H1 (cell line): ENCODE measurements around the gene MOV10L1. TPM values are rescaled to one million over a fixed set of nuclear protein-coding genes. Genes with fewer than 3 reads are reported as not detected.

Experiments
- CTCF ChIA-PET: fragments of 300-600 bp; sonication (Branson Sonifier 250); formaldehyde crosslinking; loops from one replicate; lab custom pipeline; 2021; ENCODE audit not compliant: partially characterized antibody; lab: Charles Lee
- POLR2A ChIA-PET: fragments of 300-600 bp; sonication (Branson Sonifier 250); formaldehyde crosslinking; loops from one replicate; lab custom pipeline; 2021; ENCODE audit warnings: inconsistent platforms; ENCODE audit not compliant: partially characterized antibody; lab: Charles Lee
- DNase-seq, 2 experiments: peaks; one replicate each; pipeline versions ENCODE4 v3.0.0 to v3.0.0-alpha.2; 2010 to 2022; ENCODE audit warnings: low spot score in 2 of 2, low read depth in 1 of 2, mixed read lengths in 1 of 2
- FAIRE-seq: peaks from 2 replicates; lab custom pipeline; 2011; peaks lifted over from hg19 to GRCh38; lab: Jason Lieb, UNC
- H2AFZ ChIP-seq: 2 replicates; pipeline ENCODE4 v1.8.1; 2012; ENCODE audit warnings: low read length, inconsistent platforms
- H2AK5ac ChIP-seq: 2 replicates; pipeline ENCODE4 v1.6.1; 2013; ENCODE audit warnings: low read depth, low read length
- H2BK120ac ChIP-seq: replicated peaks from 2 replicates; pipeline ENCODE3; 2013; ENCODE audit warnings: low read depth, low read length, inconsistent platforms
- H2BK12ac ChIP-seq: 2 replicates; pipeline ENCODE4 v1.6.1; 2013; ENCODE audit warnings: low read depth, low read length
- H2BK15ac ChIP-seq: 2 replicates; pipeline ENCODE4 v1.6.1; 2013; ENCODE audit warnings: low read length
- H2BK20ac ChIP-seq: 2 replicates; pipeline ENCODE4 v1.6.1; 2013; ENCODE audit warnings: low read length
- H2BK5ac ChIP-seq: 2 replicates; pipeline ENCODE4 v1.6.1; 2013; ENCODE audit warnings: low read depth, low read length
- H3K14ac ChIP-seq: 2 replicates; pipeline ENCODE4 v1.6.1; 2013; ENCODE audit warnings: inconsistent platforms; ENCODE audit not compliant: insufficient read length
- H3K18ac ChIP-seq: 2 replicates; pipeline ENCODE4 v1.6.1; 2013; ENCODE audit warnings: low read length; ENCODE audit errors: extremely low read depth
- H3K23ac ChIP-seq: 2 replicates; pipeline ENCODE4 v1.6.1; 2013; ENCODE audit warnings: inconsistent platforms; ENCODE audit not compliant: insufficient read length
- H3K23me2 ChIP-seq: 2 replicates; pipeline ENCODE4 v1.6.1; 2013; ENCODE audit warnings: low read depth, low read length
- H3K27ac ChIP-seq: 2 replicates; pipeline ENCODE4 v1.6.1; 2011; ENCODE audit warnings: low read depth, low read length, inconsistent platforms
- H3K27me3 ChIP-seq, 4 experiments: replicated peaks in 1 of 4; 1 replicate in 1 of 4; 2 replicates in 3 of 4; pipeline versions ENCODE4 v1.6.1 to v1.8.1; 2011 to 2013; ENCODE audit warnings: low read length in 3 of 4, mild to moderate bottlenecking in 3 of 4, inconsistent platforms in 2 of 4, mixed read lengths in 2 of 4, moderate library complexity in 1 of 4; ENCODE audit not compliant: control insufficient read depth in 3 of 4, insufficient read depth in 3 of 4; ENCODE audit errors: extremely low read depth in 1 of 4
- H3K36me3 ChIP-seq, 4 experiments: 2 replicates each; pipeline versions ENCODE4 v1.6.1 to v1.8.1; 2011 to 2013; ENCODE audit warnings: mild to moderate bottlenecking in 4 of 4, low read length in 3 of 4, moderate library complexity in 2 of 4, control low read depth in 1 of 4, inconsistent platforms in 1 of 4; ENCODE audit not compliant: insufficient read depth in 4 of 4, control insufficient read depth in 2 of 4
- H3K4ac ChIP-seq: replicated peaks from 2 replicates; pipeline ENCODE3; 2013; ENCODE audit warnings: low read length, low read depth, mixed read lengths, inconsistent platforms; ENCODE audit not compliant: insufficient read length
- H3K4me1 ChIP-seq, 4 experiments: replicated peaks in 1 of 4; 1 replicate in 1 of 4; 2 replicates in 3 of 4; pipeline versions ENCODE4 v1.6.1 to v1.8.1; 2011 to 2013; ENCODE audit warnings: low read length in 3 of 4, inconsistent platforms in 2 of 4, mixed read lengths in 1 of 4; ENCODE audit not compliant: insufficient read depth in 4 of 4, control insufficient read depth in 3 of 4
- H3K4me2 ChIP-seq, 2 experiments: 2 replicates each; pipeline versions ENCODE4 v1.6.1 to v1.8.1; 2011 to 2013; ENCODE audit warnings: low read depth in 2 of 2, low read length in 2 of 2, control low read depth in 1 of 2, inconsistent platforms in 1 of 2, mild to moderate bottlenecking in 1 of 2; ENCODE audit not compliant: insufficient read depth in 1 of 2
- H3K4me3 ChIP-seq, 4 experiments: fragments of 200-600, 300-600 bp in 1 of 4; sonication (generic), shearing (Covaris generic), sonication (Bioruptor Twin) in 1 of 4; 2 replicates each; pipeline versions ENCODE4 v1.5.1 to v1.8.1; 2011 to 2016; ENCODE audit warnings: low read length in 4 of 4, low read depth in 3 of 4, control low read depth in 2 of 4, inconsistent platforms in 2 of 4, mild to moderate bottlenecking in 2 of 4, mixed read lengths in 1 of 4, moderate library complexity in 1 of 4; ENCODE audit not compliant: insufficient read depth in 2 of 4; ENCODE audit errors: extremely low read depth in 1 of 4
- H3K56ac ChIP-seq: replicated peaks from 2 replicates; pipeline ENCODE3; 2013; ENCODE audit warnings: low read depth, mild to moderate bottlenecking, mixed read lengths, low read length, inconsistent platforms; ENCODE audit not compliant: insufficient read length
- H3K79me1 ChIP-seq: 2 replicates; pipeline ENCODE4 v1.6.1; 2013; ENCODE audit warnings: low read depth, low read length, control low read depth
- H3K79me2 ChIP-seq, 2 experiments: 2 replicates each; pipeline versions ENCODE4 v1.6.1 to v1.8.1; 2012 to 2013; ENCODE audit warnings: low read length in 2 of 2, mild to moderate bottlenecking in 2 of 2, inconsistent platforms in 1 of 2; ENCODE audit not compliant: insufficient read depth in 2 of 2, control insufficient read depth in 1 of 2
- H3K9ac ChIP-seq, 4 experiments: replicated peaks in 1 of 4; 1 replicate in 1 of 4; 2 replicates in 3 of 4; pipeline versions ENCODE4 v1.6.1 to v1.8.1; 2011 to 2013; ENCODE audit warnings: low read depth in 3 of 4, low read length in 3 of 4, control low read depth in 2 of 4, mild to moderate bottlenecking in 2 of 4, moderate library complexity in 2 of 4, inconsistent platforms in 1 of 4; ENCODE audit errors: extremely low read depth in 1 of 4
- H3K9me3 ChIP-seq, 2 experiments: 2 replicates each; pipeline versions ENCODE4 v1.6.1 to v1.8.1; 2012 to 2013; ENCODE audit warnings: mild to moderate bottlenecking in 2 of 2, moderate library complexity in 2 of 2, control low read depth in 1 of 2, inconsistent platforms in 1 of 2, low read depth in 1 of 2, low read length in 1 of 2, mixed read lengths in 1 of 2; ENCODE audit not compliant: insufficient read depth in 2 of 2
- H4K20me1 ChIP-seq, 2 experiments: replicated peaks in 1 of 2; 2 replicates each; pipeline versions ENCODE3 to v1.8.1; 2011 to 2013; ENCODE audit warnings: inconsistent platforms in 2 of 2, low read length in 2 of 2, mild to moderate bottlenecking in 1 of 2; ENCODE audit not compliant: insufficient read depth in 2 of 2, control insufficient read depth in 1 of 2
- H4K5ac ChIP-seq: 2 replicates; pipeline ENCODE4 v1.6.1; 2013; ENCODE audit warnings: low read length, low read depth, mixed read lengths, inconsistent platforms; ENCODE audit not compliant: insufficient read length
- H4K8ac ChIP-seq: 2 replicates; pipeline ENCODE4 v1.8.0; 2013; ENCODE audit warnings: mild to moderate bottlenecking, moderate library complexity, low read length, inconsistent platforms; ENCODE audit not compliant: insufficient read depth; ENCODE audit errors: extremely low read depth
- H4K91ac ChIP-seq: replicated peaks from 2 replicates; pipeline ENCODE3; 2013; ENCODE audit warnings: low read length, mixed read lengths, inconsistent platforms; ENCODE audit not compliant: insufficient read length
- ASH2L ChIP-seq: fragments of 200-600, 300-600 bp; sonication (generic); IDR thresholded peaks from one replicate; pipeline ENCODE4 v1.7.1; 2017; ENCODE audit warnings: low read length
- CREB1 ChIP-seq: IDR thresholded peaks from 2 replicates; pipeline ENCODE4 v1.6.1; 2012; ENCODE audit warnings: inconsistent platforms
- JUN ChIP-seq: IDR thresholded peaks from 2 replicates; pipeline ENCODE4 v1.6.1; 2011; ENCODE audit warnings: low read depth, mild to moderate bottlenecking, improper control_type of control experiment, low read length
- JUND ChIP-seq: IDR thresholded peaks from 2 replicates; pipeline ENCODE4 v1.6.1; 2011; ENCODE audit warnings: mild to moderate bottlenecking, improper control_type of control experiment, low read length
- SIRT6 ChIP-seq: IDR thresholded peaks from one replicate; pipeline ENCODE4 v1.7.1; 2012; ENCODE audit warnings: low read length, inconsistent platforms
- SP4 ChIP-seq: IDR thresholded peaks from 2 replicates; pipeline ENCODE4 v1.6.1; 2012; ENCODE audit warnings: low read length, inconsistent platforms
- TAF7 ChIP-seq: optimal IDR thresholded peaks from 2 replicates; pipeline ENCODE3; 2011; ENCODE audit warnings: low read depth, mild to moderate bottlenecking, inconsistent platforms, low read length, moderate library complexity, borderline replicate concordance
- TEAD4 ChIP-seq: IDR thresholded peaks from 2 replicates; pipeline ENCODE4 v1.6.1; 2012; ENCODE audit warnings: low read depth, low read length, inconsistent platforms, mixed read lengths
- ZNF274 ChIP-seq: IDR thresholded peaks from 2 replicates; pipeline ENCODE4 v1.7.0; 2012; ENCODE audit warnings: low read length, borderline replicate concordance; ENCODE audit errors: extremely low read depth
- WGBS, 2 experiments: shearing (Covaris generic) in 1 of 2; methylation state at CpG; one replicate each; pipeline versions ENCODE4 v1.1.6 to v1.1.7; 2013 to 2015; ENCODE audit warnings: low lambda C conversion rate in 2 of 2, mixed read lengths in 2 of 2, inconsistent platforms in 1 of 2, low coverage in 1 of 2, missing lambda C conversion rate in 1 of 2; ENCODE audit not compliant: insufficient replicate concordance in 2 of 2, insufficient coverage in 1 of 2, insufficient read length in 1 of 2; ENCODE audit errors: extremely low coverage in 1 of 2, missing lambda C conversion rate in 1 of 2; 5-methylcytosine and 5-hydroxymethylcytosine counted together
- polyA plus RNA-seq, 7 experiments: library from polyadenylated mRNA; depleted of rRNA in 3 of 7; stranded (reverse) in 5 of 7; unstranded in 2 of 7; fragments of >200 nt in 5 of 7; fragments of 200-250 nt in 2 of 7; gene quantifications; 1 replicate in 5 of 7; 2 replicates in 1 of 7; 4 replicates in 1 of 7; pipeline versions ENCODE4 v1.2.1 to v1.2.3, GENCODE V29; 2011 to 2013; ENCODE audit warnings: missing spikeins in 2 of 7, mixed read lengths in 2 of 7
- total RNA-seq: library from RNA; stranded (reverse); fragmentation: NEBNext Ultra II Directional; extraction: Animal tissue kit (Norgen Biotek cat#: 25700); gene quantifications from 2 replicates; pipeline ENCODE4 v1.2.1, GENCODE V29; 2021
- TF ChIP-seq, protein P1 (sequence below), 3 experiments: IDR thresholded peaks; 1 replicate in 2 of 3; 2 replicates in 1 of 3; pipeline versions ENCODE4 v1.5.1 to v1.6.1; 2011; ENCODE audit warnings: low read length in 3 of 3, mild to moderate bottlenecking in 3 of 3, inconsistent platforms in 2 of 3, low read depth in 1 of 3, moderate library complexity in 1 of 3; ENCODE audit not compliant: insufficient read depth in 1 of 3; ENCODE audit errors: control extremely low read depth in 1 of 3

The MOV10L1 gene
- total and polyA plus RNA-seq, 2 of the 8 experiments (the other 6 are each of a cell fraction or from before 2014, with no cell fraction given): 0.32 TPM; not detected in 1

DNA sequence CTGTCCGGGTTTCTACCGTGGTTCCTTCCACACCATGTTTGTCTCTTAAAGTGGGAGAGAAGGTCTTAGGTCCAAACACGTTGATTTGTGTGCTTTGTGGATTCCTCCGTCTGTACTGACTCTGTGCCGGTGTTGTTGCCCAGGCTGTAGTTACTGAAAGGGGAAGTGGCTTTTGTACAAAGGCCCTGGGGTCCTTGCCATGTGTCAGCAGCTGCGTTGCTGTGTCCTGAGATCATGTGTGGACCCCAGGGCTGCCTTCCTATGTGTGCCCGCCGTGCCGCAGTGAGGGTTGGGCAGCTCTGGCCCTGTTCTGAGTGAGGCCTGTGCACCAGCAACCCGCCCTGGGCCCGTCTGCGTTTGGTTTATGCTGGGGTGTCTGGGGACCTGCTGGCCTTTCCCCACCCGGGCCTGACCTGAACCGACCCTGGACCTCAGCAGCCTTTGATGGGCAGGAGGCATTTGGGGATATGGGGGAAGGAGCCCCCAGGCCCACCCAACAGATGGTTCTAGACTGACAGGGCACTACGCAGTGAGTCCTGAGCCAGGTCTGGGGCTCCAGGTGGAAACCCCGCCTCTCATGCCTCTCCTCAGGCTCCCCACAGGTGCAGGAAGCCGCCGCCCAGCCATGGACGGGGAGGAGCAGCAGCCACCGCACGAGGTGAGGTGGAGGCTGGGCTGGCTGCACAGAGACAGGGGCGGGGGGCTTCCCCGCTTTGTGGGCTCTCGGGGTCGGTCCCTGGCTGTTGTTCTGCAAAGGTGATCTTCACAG lies 102.8 kb downstream of the MOV10L1 start:
- no peak overlapping the region for H3K4me2 ChIP-seq
- H3K9ac ChIP-seq: no peak overlapping the region
- H2AFZ ChIP-seq: no peak overlapping the region
- peak overlapping the region; percentile 32; the same call in 1 of the 2 replicates for H3K27ac ChIP-seq
- DNase-seq (no peak), FAIRE-seq (no peak)
- H3K23me2 ChIP-seq: no peaks in the 10 kb centered on the region; the same call in 1 of the 2 replicates
- H3K56ac ChIP-seq: no peak overlapping the region
- H4K91ac ChIP-seq: no peak overlapping the region
- H2BK120ac ChIP-seq: no peak overlapping the region
- peak overlapping the region; percentile 36; the same call in 1 of the 2 replicates for H4K8ac ChIP-seq
- no peak overlapping the region for H3K4me3 ChIP-seq
- 0 out of 2 replicates have a peak overlapping the region, but pooled peaks have one; percentile 84 for H2BK12ac ChIP-seq
- no peak overlapping the region for H2BK20ac ChIP-seq
- peaks cover 0 to 20% (median 7%) of the 10 kb centered on the region in 4 experiments; a peak in 5 of 7 replicates for H3K4me1 ChIP-seq
- H3K4ac ChIP-seq: no peak overlapping the region
- H3K23ac ChIP-seq: no peak overlapping the region
- H3K79me1 ChIP-seq: peaks cover 12% of the 10 kb centered on the region
- H3K18ac ChIP-seq: no peak overlapping the region
- H3K36me3 ChIP-seq: peaks cover 4 to 21% (median 6%) of the 10 kb centered on the region in 4 experiments; a peak in 5 of 8 replicates
- no peaks in the 10 kb centered on the region for H3K27me3 ChIP-seq
- peaks cover 0 to 19% of the 10 kb centered on the region in 2 experiments; a peak in 1 of 4 replicates for H3K79me2 ChIP-seq
- no peaks in the 10 kb centered on the region for H3K9me3 ChIP-seq
- no peak overlapping the region; the same call in 1 of the 2 replicates for H2BK5ac ChIP-seq
- H2AK5ac ChIP-seq: no peak overlapping the region
- POLR2A ChIA-PET: interaction anchor here (1.4 kb wide), 1 partner anchor 27 kb away, joined by 3 read pairs; no protein-coding TSS in a partner anchor
- H4K5ac ChIP-seq: no peak overlapping the region
- H4K20me1 ChIP-seq: peaks cover 21 to 29% of the 10 kb centered on the region in 2 experiments
- 83% methylated on average over 22 of the region's 25 CpGs; no CpG with 5 or more reads in 1 of the 2 experiments for WGBS, 2 experiments
- no peak overlapping the region for H3K14ac ChIP-seq
- no peak overlapping the region for H2BK15ac ChIP-seq
- CTCF ChIA-PET: interaction anchor here (0.6 to 3.0 kb wide), 3 partner anchors 14 to 43 kb away, joined by 3 to 9 read pairs (median 3); no protein-coding TSS in a partner anchor
- no peak for TF ChIP-seq ASH2L
- no peak for TF ChIP-seq TEAD4
- no peak for TF ChIP-seq JUN
- no peak for TF ChIP-seq SIRT6
- TF ChIP-seq, protein P1, sequence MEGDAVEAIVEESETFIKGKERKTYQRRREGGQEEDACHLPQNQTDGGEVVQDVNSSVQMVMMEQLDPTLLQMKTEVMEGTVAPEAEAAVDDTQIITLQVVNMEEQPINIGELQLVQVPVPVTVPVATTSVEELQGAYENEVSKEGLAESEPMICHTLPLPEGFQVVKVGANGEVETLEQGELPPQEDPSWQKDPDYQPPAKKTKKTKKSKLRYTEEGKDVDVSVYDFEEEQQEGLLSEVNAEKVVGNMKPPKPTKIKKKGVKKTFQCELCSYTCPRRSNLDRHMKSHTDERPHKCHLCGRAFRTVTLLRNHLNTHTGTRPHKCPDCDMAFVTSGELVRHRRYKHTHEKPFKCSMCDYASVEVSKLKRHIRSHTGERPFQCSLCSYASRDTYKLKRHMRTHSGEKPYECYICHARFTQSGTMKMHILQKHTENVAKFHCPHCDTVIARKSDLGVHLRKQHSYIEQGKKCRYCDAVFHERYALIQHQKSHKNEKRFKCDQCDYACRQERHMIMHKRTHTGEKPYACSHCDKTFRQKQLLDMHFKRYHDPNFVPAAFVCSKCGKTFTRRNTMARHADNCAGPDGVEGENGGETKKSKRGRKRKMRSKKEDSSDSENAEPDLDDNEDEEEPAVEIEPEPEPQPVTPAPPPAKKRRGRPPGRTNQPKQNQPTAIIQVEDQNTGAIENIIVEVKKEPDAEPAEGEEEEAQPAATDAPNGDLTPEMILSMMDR (IDR thresholded peaks at IDR 0.05; ENCODE audit: control extremely low read depth in 1 of 3, insufficient read depth in 1 of 3, low read depth in 1 of 3, low read length in 3 of 3): no peak
- TF ChIP-seq CREB1: no peak
- TF ChIP-seq JUND: no peak
- TF ChIP-seq ZNF274: no peak
- no peak for TF ChIP-seq SP4
- no peak for TF ChIP-seq TAF7
